HuH-7 (cell line): Measurements from ENCODE around the gene SYT15.

Experiments
- DNase-seq: peaks from one replicate; pipeline ENCODE4 v3.0.0; 2011; ENCODE audit warnings: low spot score

SYT15 gene

DNA sequence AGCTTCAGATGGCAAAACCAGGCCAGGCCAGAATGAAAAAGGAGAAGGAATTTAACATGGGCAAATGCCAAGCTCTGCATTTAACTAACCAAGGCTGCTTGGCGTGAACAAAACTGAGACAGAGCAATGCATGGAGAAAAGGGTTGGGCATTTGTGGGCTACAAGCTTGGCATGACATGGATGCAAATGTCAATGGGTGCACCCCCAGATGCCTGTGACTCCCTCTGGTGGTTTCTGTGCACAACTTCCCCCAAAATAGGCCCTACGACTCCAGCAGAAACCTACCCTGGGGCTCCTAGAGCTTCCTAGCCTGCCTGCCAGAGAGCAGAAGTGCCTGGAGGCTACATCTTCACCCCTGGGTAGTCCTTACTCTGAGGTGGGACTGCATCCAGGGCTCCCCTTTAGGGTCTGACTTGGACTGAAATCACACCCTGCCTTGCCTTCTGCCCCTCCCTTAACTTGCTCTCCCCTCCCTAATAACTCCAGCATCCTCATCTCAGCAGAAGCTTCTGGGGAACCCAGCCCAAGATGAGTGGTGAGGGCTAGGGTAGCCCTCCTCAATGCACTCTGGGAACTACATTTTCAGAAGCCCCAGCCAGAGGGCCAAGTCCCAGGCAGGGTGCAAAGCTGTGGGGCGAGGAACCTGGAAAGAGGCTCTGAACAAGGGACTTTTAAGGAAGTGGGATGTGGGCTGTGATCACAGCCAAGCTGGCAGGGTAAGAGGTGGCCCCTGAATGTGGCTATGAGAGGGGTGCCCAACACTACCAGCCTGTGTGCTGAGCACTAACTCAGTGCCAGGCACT, 33.7 kb upstream of the SYT15 start:
- no peak for DNase-seq

DNA sequence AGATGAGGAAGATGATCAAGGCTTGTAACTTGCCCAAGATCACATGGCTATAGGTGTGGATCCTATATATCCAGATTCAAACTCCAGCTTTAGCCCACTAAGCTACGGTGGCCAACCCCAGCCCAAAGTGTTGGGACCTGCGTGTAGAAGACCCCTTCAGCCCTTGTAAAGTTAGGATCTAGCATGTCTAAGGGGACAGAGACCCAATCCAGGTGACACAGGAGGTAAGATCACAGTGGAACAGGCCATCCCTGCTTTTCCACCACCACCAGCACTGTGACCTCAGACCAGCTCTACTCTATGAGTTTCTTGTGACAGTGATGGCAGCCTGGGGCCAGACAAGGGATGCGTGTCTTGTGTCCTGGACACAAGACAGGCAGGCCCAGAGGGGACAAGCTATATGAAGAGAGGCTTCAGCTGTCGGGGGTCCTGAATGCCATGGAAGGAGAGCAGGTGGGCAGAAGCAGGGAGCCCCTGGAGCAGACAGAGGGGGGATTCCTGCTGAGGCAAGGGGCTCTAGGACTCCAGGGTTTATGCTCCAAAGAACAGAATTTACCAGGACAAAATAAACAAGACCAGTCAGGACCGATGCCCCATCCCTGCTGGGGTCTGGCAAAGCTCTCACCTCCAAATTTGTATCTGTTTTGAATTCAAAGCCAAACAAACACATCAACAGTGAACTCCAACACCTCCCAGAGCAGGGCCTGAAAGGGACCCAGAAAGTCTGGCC, 32.9 kb upstream of the SYT15 start:
- no peak for DNase-seq

DNA sequence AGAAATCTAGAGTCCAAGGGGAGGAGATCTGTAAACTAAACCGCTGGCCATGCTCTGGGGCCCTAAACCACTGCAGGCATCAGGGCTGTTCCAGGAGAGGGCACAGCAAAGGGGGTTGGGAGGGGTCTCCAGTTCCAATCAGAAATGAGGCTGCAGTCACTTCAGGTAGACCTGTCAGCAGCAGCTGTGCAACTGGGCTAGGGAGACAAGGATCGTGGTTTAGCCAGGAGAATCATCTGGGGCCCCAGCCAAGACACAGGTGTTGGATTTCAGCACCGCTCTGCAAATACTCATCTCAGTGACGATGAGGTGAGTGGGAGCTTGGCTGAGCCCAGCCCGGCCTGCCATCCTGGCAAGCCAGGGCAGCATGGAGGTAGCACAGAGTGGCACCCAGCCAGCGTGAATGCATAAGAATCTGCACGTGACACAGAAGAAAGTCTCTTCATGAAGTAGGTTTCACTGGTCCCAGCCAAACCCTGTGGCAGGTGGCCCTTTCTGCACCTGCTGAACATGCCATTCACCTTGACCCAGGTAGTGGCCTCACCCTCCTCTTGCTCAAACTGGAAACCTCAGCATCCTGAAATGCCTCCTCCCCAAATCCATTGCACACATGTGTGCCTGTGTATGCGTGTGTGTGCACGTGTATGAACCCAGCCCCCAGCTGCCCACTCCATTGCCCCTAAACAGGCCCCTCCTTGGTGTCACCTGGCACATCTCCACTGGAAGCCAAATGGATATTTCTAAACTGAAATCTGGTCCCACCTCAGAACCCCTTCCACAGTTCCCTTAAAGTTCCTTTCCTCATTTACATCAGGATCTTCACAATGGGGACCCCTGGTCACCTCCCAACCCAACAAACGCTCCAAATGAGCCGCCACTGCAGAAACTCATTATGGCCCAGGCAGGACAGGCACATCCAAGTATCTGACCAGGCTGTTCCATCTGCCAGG, 32.1 kb upstream of the SYT15 start:
- no peak for DNase-seq

DNA sequence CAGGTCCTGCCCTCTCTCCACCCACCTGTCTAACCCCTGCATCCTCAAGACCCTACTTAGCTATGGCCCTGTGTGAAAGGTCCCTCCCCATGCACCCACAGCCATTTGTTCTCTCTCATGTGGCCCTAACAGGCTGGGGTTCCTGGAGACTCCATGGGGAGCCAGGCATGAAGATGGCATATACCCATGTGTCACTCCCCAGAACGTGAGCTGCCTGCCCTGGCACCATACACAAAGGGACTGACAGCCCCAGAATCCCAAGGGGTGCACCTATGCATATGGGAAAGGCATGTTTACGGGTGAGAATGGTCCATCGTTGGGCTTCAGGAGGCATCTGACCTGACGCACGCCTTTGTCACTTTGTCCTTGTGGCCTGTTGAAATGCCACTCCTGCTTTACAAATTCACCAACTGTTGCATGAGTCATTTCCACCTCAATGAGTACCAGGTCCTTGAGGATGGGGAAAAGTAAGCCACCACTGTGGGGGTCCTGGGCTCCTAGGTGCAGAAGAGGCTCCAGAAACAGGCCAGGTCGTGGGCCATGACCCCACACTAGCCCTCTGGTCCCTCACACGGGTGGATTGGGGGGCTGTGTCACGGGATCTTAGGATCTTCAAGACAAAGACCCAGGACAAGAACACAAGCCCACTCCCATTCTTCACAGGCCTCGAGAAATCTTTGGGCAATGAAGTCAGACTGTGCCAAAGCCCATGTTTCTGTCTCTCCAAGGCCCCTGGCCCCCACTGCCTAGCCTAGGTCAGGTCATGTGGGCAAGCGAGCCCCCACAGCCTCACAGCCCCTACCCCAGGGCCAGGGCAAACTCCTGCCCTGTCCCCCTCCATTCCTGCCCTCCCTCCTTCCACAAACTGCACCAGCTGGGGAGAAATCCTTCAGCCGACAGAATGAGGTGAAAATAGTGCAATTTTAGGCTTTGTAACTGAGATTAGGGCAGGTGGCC, 31.1 kb upstream of the SYT15 start:
- no peak for DNase-seq

DNA sequence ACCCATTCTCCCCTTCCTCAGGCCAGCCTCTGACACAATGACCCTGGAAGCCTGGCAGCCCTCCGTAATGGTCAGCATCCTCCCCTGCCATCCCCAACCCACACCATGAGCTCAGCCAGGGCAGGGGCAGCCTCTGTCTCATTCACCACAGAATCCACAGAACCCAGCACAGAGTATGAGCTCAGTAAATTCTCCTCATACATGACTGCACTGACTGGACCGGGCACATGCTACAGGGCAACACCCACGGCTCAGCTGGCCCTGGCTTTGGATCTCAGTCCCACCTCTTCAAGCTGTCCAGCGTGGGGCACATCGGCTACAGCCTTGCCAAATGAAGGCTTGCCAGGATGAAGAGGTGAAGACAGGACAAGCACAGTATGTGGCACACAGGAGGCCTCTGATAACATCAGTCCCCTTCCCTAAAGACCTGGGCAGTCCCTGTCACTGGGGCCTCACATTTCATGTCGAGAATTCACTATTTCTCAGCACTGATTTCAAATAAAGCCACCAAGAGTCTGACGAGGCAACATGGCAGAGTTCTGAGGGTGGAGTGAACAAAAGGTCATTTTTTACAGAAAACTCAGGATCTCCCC, 30.3 kb upstream of the SYT15 start:
- no peak for DNase-seq

DNA sequence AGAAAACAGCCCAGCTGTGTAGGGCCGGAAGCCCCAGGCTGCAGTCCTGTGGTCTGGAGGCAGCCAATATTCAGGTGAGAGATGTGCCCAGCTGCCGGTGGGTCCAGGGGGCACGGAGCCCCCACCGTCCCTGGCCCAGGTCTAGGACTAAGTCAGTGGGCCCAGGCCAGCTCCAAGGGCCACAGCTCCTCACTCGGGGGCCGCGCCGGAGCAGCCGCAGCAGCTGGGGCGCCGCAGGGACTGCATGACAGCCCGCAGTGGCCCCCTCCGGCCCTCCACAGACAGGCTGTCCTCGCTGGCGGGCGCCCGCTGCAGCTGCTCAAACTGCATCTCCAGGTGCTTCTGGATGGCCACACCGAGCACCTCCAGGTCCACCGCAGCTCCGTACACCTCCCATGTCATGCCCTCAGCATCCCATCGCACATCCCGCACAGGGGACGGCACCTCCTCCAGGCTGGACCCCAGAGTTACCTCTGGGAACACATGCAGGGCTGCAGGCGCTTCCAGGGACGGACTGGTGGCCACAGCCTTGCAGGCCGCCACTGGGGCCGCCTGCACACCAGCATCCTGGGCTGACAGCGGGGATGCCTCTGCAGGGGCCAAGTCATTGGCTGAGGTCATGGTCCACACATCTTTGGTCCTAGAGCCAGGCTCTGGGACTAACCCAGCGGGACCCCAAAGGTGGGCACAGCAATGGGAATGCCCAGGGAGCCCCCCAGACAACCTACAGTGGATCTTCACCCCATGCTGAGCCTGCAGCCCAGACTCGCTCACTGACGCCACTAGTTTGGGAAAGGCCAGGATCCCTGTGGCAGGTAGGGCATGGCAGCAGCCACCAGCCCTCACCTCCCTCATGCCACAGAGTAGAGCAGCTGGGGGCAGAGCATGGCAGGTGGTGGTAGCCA, 29.5 kb upstream of the SYT15 start:
- DNase-seq, result no peak

DNA sequence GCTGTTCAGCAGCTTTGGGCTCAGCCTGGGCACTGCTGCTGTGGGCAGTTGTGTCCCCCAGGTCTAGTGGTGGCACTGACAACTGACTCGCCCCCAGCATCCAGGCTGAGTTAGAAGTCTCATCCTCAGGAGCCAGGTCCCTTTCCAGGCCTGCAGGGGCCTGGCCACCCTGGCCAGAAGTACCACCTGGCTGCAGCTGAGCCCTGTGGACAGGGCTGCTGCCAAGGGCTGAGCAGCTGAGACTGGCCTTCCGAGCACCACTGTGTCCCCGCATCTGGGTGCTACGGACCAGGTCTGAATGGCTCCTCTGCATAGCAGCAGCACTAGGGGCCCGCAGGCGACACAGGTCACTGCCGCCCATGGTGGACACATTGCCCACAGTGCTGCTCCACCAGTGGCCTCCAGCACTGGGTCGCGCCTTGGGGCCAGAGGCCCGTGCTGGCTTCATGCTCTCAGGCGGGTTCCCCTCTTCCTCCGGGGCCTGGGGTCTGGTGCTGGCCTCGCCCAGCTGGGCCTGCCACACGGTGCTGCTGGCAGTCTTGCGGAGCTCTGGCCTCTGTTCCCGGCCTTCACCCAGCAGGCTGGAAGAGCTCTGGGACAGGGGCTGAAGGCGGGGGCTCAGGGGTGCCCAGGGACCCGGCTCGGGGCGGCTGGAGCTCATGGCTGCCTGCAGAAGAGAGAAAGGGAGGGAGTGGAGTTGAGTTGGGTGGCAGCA, 28.7 kb upstream of the SYT15 start:
- DNase-seq, result no peak

DNA sequence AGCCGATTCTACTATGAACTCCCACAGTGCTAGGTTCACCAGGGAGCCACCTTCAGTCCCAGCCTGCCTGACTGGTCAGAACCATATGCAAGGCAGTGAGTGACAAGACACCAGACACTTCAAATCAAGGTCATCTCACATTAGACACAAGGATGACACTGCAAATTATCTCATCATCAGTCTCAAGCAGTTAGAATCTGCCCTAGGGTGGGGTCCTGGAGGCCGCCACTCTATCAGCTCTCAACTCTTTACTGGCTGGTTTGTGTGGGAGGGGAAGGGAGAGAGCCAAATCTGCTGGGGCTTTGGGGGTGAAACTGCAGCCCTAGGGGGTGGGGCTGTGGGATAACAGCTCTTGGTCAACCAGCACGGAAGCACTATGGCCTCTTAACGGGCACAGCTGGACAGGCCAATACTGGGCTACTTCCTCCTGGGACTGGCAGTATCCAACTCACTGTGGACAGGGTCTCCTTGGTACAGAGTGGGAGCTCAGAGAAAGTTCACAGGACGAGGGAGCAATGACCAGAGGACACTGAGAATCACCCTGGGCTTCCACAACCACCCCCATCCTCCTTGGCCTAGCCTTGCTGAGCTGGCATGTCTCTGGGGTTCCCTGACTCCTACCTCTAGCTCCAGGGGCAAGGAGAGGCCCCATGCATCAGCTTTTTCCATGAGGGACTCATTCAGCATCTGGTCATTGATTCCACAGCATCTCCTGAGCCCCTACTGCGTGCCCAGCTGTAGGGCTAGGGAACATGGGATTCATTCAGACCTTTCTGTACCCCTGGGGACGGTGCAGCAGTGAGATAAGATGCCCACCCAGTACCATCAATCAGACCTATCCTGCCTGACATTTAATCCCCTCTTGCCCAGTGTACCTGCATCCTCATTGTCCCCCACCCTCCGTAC, 27.9 kb upstream of the SYT15 start:
- DNase-seq, result no peak

DNA sequence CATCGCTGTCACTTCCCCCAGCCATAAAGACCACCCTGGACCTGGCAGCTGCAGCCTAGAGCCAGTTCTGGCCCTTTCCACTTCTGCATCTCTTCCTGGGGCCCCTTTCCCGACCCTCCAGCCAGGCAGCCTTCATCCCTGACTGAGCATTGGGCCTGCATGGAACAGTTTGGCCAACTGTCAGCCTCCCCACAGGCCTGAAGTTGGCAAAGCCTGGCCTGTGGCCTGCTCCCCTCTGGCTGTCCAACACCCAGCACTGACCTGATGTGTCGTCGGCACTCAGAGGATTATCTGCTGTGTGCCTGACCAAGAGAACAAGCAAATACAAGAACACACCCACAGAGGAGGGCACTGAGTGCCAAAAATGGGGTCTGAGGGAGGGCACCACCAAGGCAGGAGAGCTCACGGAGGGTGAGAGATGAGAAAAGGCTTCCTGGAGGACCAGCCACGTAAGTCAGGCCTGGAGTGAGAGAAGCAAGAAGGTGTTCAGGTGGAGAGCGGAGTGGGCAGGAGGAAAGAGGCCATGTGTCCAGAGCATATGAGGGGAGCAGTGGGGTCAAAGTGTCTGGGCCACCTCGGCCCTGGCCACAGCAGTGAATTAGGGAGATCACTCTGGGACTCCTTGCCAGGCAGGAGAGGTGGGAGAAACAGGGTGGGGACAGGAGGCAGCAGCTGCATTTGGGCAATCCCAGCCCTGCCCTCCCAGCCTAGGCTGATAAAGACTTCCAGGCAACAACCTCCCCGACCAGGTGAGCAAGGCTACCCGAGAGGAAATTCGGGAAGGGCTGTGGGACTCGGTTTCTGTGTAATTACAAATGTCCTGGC, 27.0 kb upstream of the SYT15 start:
- DNase-seq, result no peak

DNA sequence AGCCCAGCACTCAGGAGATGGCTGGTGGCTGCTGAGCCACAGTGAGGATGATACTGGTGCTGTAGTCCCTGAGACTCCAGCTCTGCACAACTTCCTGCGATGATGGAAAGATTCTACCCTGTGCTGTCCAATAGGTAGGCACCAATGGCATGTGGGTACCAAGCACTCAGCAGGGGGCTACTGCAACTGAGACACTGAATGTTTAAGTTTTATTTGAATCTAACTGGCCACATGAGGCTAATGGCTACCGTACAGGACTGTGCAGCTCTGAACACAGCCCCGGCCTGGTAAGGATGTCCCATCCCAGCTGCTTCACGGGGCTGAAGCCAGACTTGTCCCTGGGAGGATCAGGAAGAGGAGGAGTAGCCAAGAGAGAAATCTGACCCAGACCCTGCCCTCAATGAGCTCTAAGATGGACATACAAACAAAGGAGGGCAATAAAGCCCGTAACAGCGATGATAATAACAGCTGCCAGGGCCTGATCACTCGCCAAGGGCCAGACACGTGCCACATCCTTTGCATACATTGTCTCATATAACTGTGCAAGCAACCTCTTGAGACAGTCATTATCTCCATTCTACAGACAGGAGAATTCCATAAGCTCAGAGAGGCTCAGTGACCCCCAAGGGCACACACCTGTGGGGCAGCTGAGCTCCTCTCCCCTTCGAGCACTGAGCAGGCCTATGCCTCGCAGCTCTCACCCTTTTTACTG, 26.2 kb upstream of the SYT15 start:
- no peak for DNase-seq

DNA sequence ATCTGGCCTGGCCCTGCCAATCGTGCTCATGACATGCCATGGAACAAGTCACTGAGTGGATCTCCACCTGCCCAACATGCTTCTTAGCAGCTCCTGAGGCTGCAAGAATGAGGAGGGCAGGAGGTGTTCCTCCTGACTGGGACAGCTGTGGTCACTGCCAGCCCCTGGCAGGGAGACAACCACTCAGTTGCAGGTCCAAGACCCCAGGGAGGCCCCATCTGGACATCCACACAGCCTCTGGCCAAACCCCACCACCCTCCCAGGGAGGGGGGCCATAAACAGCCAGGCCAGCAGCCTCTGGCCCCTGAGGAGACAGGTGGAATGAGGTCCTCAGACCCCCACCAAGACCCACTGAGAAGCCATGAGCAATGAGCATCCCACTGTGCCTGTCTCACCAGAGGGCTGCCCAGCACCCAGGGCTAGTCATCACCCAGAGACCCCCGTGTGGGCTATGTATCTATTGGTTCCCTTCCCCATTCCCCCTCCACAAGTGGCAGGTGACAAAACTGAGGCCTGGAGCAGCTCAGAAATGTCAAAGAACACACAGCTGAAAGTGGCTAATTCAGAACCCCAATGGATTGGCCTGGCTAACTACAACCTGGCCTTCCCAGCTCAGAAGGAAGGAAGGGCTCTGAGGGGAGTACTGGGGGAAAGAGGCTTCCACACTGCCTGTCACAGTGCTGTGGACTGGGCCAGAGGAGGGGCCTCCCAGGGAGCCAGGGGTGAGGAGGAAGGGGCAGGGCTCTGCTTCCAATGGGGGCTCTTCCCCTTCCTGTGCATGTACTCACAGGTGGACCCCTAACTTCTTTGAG, 25.5 kb upstream of the SYT15 start:
- no peak for DNase-seq

DNA sequence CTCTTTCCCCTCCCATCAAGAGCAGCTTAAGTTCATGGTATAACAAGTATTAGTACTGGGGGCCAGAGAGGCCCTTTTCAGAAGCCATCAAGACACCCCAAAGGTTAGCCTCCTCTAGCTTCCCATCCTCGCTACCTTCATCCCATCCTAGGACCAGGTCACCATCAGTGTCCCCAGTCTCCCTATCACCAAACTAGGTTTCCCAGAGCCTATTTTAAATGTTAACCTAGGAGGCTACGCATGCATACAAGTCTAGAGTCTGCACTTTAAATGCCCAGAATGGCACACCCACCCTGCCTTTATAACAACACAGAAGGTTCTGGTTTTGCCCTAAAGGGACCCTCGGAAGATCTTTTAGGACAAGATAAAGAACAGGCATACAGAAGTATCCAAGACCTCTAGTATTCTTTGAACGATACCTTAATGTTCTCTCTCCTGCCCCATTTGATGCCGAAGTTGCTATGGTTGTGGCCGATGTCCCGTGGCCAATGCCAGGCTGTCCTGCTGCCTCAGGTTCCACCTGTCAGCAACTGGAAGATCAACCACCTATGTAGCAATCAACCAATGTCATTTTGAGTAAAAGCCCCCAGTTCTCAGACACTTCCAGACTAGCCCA, 24.7 kb upstream of the SYT15 start:
- DNase-seq, result no peak

DNA sequence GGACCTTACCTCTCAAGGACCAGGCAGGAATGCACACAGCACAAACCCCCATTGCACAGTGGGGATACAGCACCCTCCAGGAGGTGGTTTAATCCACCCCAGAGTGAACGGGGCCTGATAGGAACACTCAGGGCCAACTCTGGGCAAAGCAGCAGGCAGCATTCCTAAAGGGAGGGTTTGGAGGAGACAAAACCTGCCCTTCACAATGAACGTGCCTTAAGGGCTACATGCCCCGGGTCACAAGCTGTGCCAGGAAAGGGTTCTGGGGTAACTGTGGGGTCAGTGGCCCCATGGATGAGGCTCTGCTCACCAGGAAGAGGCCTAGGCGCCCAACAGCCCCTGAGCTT, 23.6 kb upstream of the SYT15 start:
- DNase-seq, result no peak

DNA sequence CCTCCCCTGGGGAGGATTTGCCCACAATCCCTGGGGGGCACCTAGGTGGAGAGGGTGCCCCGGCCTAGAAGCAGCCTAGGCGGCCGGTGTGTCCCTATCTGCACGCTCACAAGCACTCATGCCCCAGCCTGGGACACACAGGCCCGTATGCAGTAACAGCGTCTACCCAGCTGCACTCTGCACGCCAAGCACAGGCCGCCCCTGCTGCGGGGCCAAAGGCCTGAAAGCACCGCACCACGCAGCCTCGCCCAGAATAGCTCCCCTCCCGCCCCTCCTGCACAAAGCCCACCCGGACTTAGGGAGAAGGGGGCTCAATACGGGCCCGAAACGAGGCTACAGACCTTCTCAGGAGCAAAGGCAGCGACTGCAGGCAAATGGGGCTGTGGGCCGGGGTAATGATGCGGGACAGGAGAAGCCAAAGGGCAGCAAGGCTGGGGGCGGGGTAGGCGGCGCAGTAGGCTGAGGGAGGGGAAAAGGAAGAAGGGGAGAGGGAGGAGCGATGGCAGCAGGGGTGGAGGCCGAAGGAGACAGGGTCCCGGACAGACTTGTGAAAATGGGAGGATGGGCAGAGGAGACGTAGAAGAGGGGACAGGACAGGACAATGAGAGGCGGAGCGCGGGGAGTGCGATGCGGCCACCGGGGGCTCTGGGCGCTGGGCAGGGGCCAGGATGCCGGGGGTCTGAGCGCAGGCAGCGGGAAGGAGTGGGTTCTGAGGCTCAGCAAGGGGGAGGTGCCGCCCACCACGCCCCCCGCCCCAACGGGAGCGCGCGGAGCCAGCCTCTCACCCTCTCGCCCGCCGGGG, 23.0 kb upstream of the SYT15 start:
- no peak for DNase-seq
